OCI-LY7 (cell line): ENCODE results near the gene SLAMF6. TPM values are rescaled to one million over a fixed set of nuclear protein-coding genes. Genes with fewer than 3 reads are reported as not detected.

Experiments
- BruUV-seq: library from RNA; stranded (reverse); fragments of 400-500 nt; replicated peaks from 2 replicates; lab custom pipeline; 2021; lab: Mats Ljungman, UMichigan
- CTCF ChIA-PET: fragments of 300-600 bp; sonication (Branson Sonifier 250); formaldehyde crosslinking; loops from one replicate; lab custom pipeline; 2022; ENCODE audit warnings: antibody characterized with exemption; ENCODE audit not compliant: unreplicated experiment; lab: Charles Lee
- POLR2A ChIA-PET: fragments of 300-600 bp; sonication (Branson Sonifier 250); formaldehyde crosslinking; loops from one replicate; lab custom pipeline; 2022; ENCODE audit warnings: antibody characterized with exemption; lab: Charles Lee
- DNase-seq: peaks from one replicate; pipeline ENCODE4 v3.0.0-alpha.2; 2015; ENCODE audit warnings: low spot score
- H2AFZ ChIP-seq: fragments of 200-600 bp; sonication (generic), shearing (Covaris generic); 2 replicates; pipeline ENCODE4 v1.6.1; 2014; ENCODE audit warnings: mild to moderate bottlenecking, antibody characterized with exemption, low read length, moderate library complexity
- H3K27ac ChIP-seq: fragments of 200-600 bp; sonication (generic); 2 replicates; pipeline ENCODE4 v1.5.1; 2014; ENCODE audit warnings: mixed run types, low read depth, mild to moderate bottlenecking, moderate library complexity, low read length, inconsistent platforms; ENCODE audit not compliant: poor library complexity, severe bottlenecking
- H3K36me3 ChIP-seq: fragments of 200-600 bp; sonication (generic); 2 replicates; pipeline ENCODE4 v1.6.1; 2014; ENCODE audit warnings: mild to moderate bottlenecking, antibody characterized with exemption, low read length, moderate library complexity, mixed read lengths; ENCODE audit not compliant: insufficient read depth
- H3K4me1 ChIP-seq: fragments of 200-600 bp; sonication (generic); 2 replicates; pipeline ENCODE4 v1.5.1; 2014; ENCODE audit warnings: mild to moderate bottlenecking, low read length; ENCODE audit not compliant: insufficient read depth, poor library complexity, severe bottlenecking
- H3K4me2 ChIP-seq: fragments of 200-600 bp; sonication (generic); 2 replicates; pipeline ENCODE4 v1.6.1; 2014; ENCODE audit warnings: mild to moderate bottlenecking, low read length
- H3K4me3 ChIP-seq: fragments of 200-600 bp; sonication (generic); 2 replicates; pipeline ENCODE4 v1.5.1; 2014; ENCODE audit warnings: mild to moderate bottlenecking, low read depth, low read length; ENCODE audit not compliant: poor library complexity, severe bottlenecking
- H3K79me2 ChIP-seq: fragments of 200-600 bp; sonication (generic); 2 replicates; pipeline ENCODE4 v1.6.1; 2016; ENCODE audit warnings: low read depth, mild to moderate bottlenecking, low read length, moderate library complexity, mixed read lengths; ENCODE audit not compliant: insufficient read depth
- H3K9me2 ChIP-seq: fragments of 200-600 bp; sonication (generic); 2 replicates; pipeline ENCODE4 v1.6.1; 2016; ENCODE audit warnings: mild to moderate bottlenecking, low read length, mixed read lengths; ENCODE audit not compliant: insufficient read depth
- H3K9me3 ChIP-seq: fragments of 200-600 bp; sonication (generic); 2 replicates; pipeline ENCODE4 v1.6.1; 2014; ENCODE audit warnings: mild to moderate bottlenecking, mixed run types, low read length, mixed read lengths
- H4K20me1 ChIP-seq: fragments of 200-600 bp; sonication (generic); 2 replicates; pipeline ENCODE4 v1.6.1; 2014; ENCODE audit warnings: mild to moderate bottlenecking, antibody characterized with exemption, low read length, moderate library complexity, mixed read lengths; ENCODE audit not compliant: insufficient read depth
- CTCF ChIP-seq: fragments of 200-600 bp; sonication (generic); conservative IDR thresholded peaks from 2 replicates; pipeline ENCODE4 v1.5.1; 2014; ENCODE audit warnings: mild to moderate bottlenecking, antibody characterized with exemption, low read length, moderate library complexity, mixed read lengths
- EZH2phosphoT487 ChIP-seq: fragments of 200-600 bp; sonication (generic); IDR thresholded peaks from 2 replicates; pipeline ENCODE4 v1.6.1; 2018; ENCODE audit warnings: low read depth, borderline replicate concordance, mild to moderate bottlenecking, mixed run types, antibody characterized with exemption, low read length, moderate library complexity, mixed read lengths
- intact Hi-C: fragments of 100-400 bp; cut with micrococcal nuclease; formaldehyde crosslinking; loops from one replicate; pipeline ENCODE4 v1.10.0; 2022; ENCODE audit not compliant: unreplicated experiment
- total RNA-seq, 2 experiments: library from RNA; depleted of rRNA in 1 of 2; stranded (reverse); fragments of >200 nt in 1 of 2; shearing (Covaris generic) in 1 of 2; gene quantifications; 2 replicates each; pipeline ENCODE4 v1.2.3, GENCODE V29; 2014 to 2022

Gene SLAMF6
- total RNA-seq, 2 experiments from 2014 or later: 43.0 to 65.1 TPM

GRCh38 chr1:160558660-160559380, 35.8 kb upstream of the SLAMF6 start:
- H3K4me1 ChIP-seq: peaks cover 17% of the 10 kb centered on the region

DNA sequence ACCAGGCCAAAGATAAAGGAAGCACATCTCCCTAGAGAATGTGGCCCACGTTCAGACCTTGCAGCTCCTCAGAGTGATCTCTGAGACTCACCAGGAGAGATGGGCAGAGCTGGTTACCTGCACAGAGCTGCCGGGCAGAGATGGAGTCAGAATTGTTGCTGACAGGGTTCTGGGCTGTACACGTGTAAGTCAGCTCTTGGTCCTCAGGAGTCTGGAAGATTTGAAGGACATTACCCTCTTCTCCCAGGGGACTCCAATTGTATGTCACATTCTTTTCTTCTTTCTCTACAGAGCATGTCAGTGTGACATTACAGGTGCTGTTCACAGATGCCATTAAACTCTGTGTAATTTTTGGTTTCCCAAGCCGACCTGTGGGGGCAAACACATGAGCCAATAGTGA, 30.7 kb upstream of the SLAMF6 start:
- Histone ChIP-seq H3K36me3 (peaks cover 68% of the 10 kb centered on the region), H3K4me1 (peaks cover 47% of the 10 kb centered on the region), H3K9me2 (no peaks in the 10 kb centered on the region), H3K27ac (peak overlapping the region; percentile 29), H3K9me3 (0 out of 2 replicates have a peak, but pooled peaks cover 2% of the 10 kb centered on the region), H3K4me2 (0 out of 2 replicates have a peak overlapping the region, but pooled peaks have one; percentile 6), H3K4me3 (no peak overlapping the region), H3K79me2 (peaks cover 22% of the 10 kb centered on the region; the same call in 1 of the 2 replicates), H2AFZ (no peak overlapping the region), H4K20me1 (no peaks in the 10 kb centered on the region)
- no TSS peak for BruUV-seq
- intact Hi-C loops: no loop called here
- CTCF ChIA-PET: no interaction called here
- peak; percentile 81 for DNase-seq
- no peak for TF ChIP-seq CTCF
- no peak for TF ChIP-seq EZH2phosphoT487
- POLR2A ChIA-PET: interaction anchor here (0.9 to 3.9 kb wide), 5 partner anchors 11 to 66 kb away, joined by 3 to 24 read pairs (median 7); partner anchors contain the start of gene CD84

More at GRCh38 chr1:160558660-160559380, 35.8 kb upstream of the SLAMF6 start:
- Histone ChIP-seq H3K4me2 (no peak overlapping the region), H3K27ac (no peak overlapping the region), H3K79me2 (peaks cover 49% of the 10 kb centered on the region; the same call in 1 of the 2 replicates), H3K9me3 (peaks cover 31% of the 10 kb centered on the region; the same call in 1 of the 2 replicates), H3K4me3 (no peak overlapping the region), H3K9me2 (no peaks in the 10 kb centered on the region), H3K36me3 (peaks cover 75% of the 10 kb centered on the region), H4K20me1 (no peaks in the 10 kb centered on the region), H2AFZ (no peak overlapping the region)
- ChIA-PET CTCF (no interaction called here), POLR2A (interaction anchor here (0.6 to 1.1 kb wide), 3 partner anchors 8 to 39 kb away, joined by 3 read pairs; no protein-coding TSS in a partner anchor)
- BruUV-seq: no TSS peak
- no peak for DNase-seq
- TF ChIP-seq EZH2phosphoT487 (no peak), CTCF (no peak)
- intact Hi-C loops: no loop called here
